ENCODE data around the gene OSTF1. TPM values are rescaled to one million over a fixed set of nuclear protein-coding genes. Genes with fewer than 3 reads are reported as not detected.
A peak's percentile ranks its signal among the peaks of the same experiment; 100 is the strongest.

Gene OSTF1
- total and polyA plus RNA-seq, 2 donors (not counting 3 experiments of a cell fraction or from before 2014, with no cell fraction given): 23.5 to 70.9 TPM

- Histone ChIP-seq H3K27me3 (ENCODE audit: control insufficient read depth in 2 of 2, insufficient read depth in 2 of 2, low read length in 2 of 2) (no peaks in the 10 kb centered on the region), H3K9ac (replicated peaks; ENCODE audit: extremely low read depth, insufficient read depth, low read length) (no peak overlapping the region), H3K9me1 (replicated peaks; ENCODE audit: control insufficient read depth, extremely low read depth, insufficient read depth, low read length) (no peaks in the 10 kb centered on the region), H3K36me3 (ENCODE audit: control insufficient read depth in 2 of 2, extremely low read depth in 1 of 2, insufficient read depth in 2 of 2, low read length in 2 of 2) (peaks cover 2 to 8% of the 10 kb centered on the region in 2 experiments), H3K4me2 (ENCODE audit: insufficient read depth, low read length) (no peak overlapping the region), H2AFZ (ENCODE audit: low read depth, low read length) (no peak overlapping the region), H3K4me3 (replicated peaks in 1 of 3; ENCODE audit: insufficient read depth in 1 of 3, low read depth in 1 of 3, low read length in 3 of 3) (no peak overlapping the region), H3K9me3 (replicated peaks; ENCODE audit: control insufficient read depth, insufficient read depth, low read length) (no peaks in the 10 kb centered on the region), H3K4me1 (ENCODE audit: control insufficient read depth, extremely low read depth, insufficient read depth, low read length) (peaks cover 11% of the 10 kb centered on the region), H3K79me2 (ENCODE audit: control insufficient read depth, insufficient read depth, low read length) (no peaks in the 10 kb centered on the region), H3K27ac (ENCODE audit: insufficient read depth, low read depth, low read length) (no peak overlapping the region), H4K20me1 (replicated peaks; ENCODE audit: control insufficient read depth, extremely low read depth, insufficient read depth, low read length) (no peaks in the 10 kb centered on the region)
- POLR2A ChIA-PET: no interaction called here
- dilution Hi-C loops (cut with MboI; ENCODE audit: extremely low pct_ligation_motif_present, low sequenced_read_pairs) (no loop called here), intact Hi-C loops (cut with micrococcal nuclease) (no loop called here)
- peak; percentile 17 for DNase-seq (ENCODE audit: low read depth, low spot score)
- BruUV-seq (replicated peaks): no TSS peak
- CTCF ChIA-PET: interaction anchor here (1.1 to 1.7 kb wide), 3 partner anchors 43 to 55 kb away, joined by 3 to 5 read pairs (median 3); partner anchors contain the start of gene OSTF1
- FAIRE-seq: no peak
- no peak for TF ChIP-seq POLR2AphosphoS5 (IDR thresholded peaks at IDR 0.05; ENCODE audit: insufficient read depth, low read depth, low read length)
- TF ChIP-seq EZH2 (IDR thresholded peaks at IDR 0.05; ENCODE audit: borderline replicate concordance, low read depth, low read length, severe bottlenecking): no peak
- TF ChIP-seq GATA2 (IDR thresholded peaks at IDR 0.05; ENCODE audit: insufficient read depth, insufficient read length, low read depth, low read length): no peak
- TF ChIP-seq FOS (IDR thresholded peaks at IDR 0.05; ENCODE audit: borderline replicate concordance, insufficient read depth, low read length): no peak
- TF ChIP-seq MAX (IDR thresholded peaks at IDR 0.05; ENCODE audit: insufficient read depth, insufficient read length): no peak
- TF ChIP-seq MYC (IDR thresholded peaks at IDR 0.05; ENCODE audit: low read depth, low read length): no peak
- TF ChIP-seq, protein P1, sequence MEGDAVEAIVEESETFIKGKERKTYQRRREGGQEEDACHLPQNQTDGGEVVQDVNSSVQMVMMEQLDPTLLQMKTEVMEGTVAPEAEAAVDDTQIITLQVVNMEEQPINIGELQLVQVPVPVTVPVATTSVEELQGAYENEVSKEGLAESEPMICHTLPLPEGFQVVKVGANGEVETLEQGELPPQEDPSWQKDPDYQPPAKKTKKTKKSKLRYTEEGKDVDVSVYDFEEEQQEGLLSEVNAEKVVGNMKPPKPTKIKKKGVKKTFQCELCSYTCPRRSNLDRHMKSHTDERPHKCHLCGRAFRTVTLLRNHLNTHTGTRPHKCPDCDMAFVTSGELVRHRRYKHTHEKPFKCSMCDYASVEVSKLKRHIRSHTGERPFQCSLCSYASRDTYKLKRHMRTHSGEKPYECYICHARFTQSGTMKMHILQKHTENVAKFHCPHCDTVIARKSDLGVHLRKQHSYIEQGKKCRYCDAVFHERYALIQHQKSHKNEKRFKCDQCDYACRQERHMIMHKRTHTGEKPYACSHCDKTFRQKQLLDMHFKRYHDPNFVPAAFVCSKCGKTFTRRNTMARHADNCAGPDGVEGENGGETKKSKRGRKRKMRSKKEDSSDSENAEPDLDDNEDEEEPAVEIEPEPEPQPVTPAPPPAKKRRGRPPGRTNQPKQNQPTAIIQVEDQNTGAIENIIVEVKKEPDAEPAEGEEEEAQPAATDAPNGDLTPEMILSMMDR (IDR thresholded peaks at IDR 0.05; ENCODE audit: extremely low read depth in 1 of 2, insufficient read depth in 1 of 2, low read depth in 1 of 2, low read length in 2 of 2): no peak
- TF ChIP-seq POLR2A (IDR thresholded peaks at IDR 0.05; ENCODE audit: low read depth, low read length): no peak
- TF ChIP-seq JUN (IDR thresholded peaks at IDR 0.05; ENCODE audit: borderline replicate concordance, insufficient read depth, insufficient read length, low read depth): no peak
Measured at GRCh38 chr9:75142202-75142601, 53.9 kb downstream of the OSTF1 start.
